Amniotic epithelial cell (primary cell): ENCODE measurements around the gene ARL10.

ENCODE experiments used
- DNase-seq: peaks from one replicate; pipeline ENCODE4 v3.0.0-alpha.2; 2010; ENCODE audit warnings: low read depth

ARL10 gene

DNA sequence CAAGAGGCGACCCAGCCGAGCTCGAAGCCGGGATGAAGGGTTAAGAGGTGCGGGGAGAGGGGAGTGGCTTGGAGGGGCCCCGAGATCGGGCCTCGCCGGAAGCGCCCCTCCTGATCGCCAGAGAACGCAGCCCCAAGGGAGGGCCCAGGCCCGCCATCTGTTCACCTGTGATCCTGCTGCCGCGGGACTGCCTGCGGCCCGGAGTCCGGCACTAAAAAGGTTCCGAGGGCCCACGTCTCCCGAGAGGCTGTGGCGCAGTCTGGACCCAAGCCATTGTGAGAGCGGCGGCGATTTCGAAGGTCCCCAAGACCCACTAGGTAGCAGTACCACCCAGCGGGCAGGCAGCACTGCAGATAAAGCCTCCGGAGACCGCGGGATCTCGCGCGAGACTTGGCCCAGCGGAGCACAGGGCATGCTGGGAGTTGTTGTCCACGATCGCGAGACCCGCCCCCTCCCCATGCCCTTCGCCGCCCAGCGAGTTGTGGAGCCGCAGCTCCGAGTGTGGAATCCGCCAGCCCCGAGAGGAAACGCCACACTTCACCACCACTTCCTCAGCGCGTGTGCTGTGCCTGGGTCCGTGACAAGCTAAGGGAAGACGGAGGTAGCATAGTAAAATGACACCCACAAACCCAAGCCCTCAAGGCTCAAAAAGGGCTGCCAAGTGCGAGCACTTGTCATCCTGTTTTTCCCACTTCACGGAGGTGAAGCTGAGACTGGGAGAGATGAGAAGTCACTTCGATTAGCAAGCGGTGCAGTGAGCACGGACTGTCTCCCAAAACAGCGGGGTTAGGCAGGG is 3.7 kb upstream of the ARL10 start, which contains the start of gene KIAA1191:
Gene KIAA1191, minus strand, starts transcription at position 328 of the 796 bp plus-strand sequence. CDS start 2,256 bp downstream, outside the sequence.
- peak; percentile 85 for DNase-seq

GRCh38 chr5:176362233-176362490 is 3.1 kb upstream of the ARL10 start:
- DNase-seq, result no peak

GRCh38 chr5:176364765-176365350 is 429 bp upstream of the ARL10 start:
- DNase-seq, result peak; percentile 8

GRCh38 chr5:176366232-176366894 is 1.1 kb downstream of the ARL10 start:
- no peak for DNase-seq

GRCh38 chr5:176368726-176369125 is 3.4 kb downstream of the ARL10 start:
- no peak for DNase-seq

DNA sequence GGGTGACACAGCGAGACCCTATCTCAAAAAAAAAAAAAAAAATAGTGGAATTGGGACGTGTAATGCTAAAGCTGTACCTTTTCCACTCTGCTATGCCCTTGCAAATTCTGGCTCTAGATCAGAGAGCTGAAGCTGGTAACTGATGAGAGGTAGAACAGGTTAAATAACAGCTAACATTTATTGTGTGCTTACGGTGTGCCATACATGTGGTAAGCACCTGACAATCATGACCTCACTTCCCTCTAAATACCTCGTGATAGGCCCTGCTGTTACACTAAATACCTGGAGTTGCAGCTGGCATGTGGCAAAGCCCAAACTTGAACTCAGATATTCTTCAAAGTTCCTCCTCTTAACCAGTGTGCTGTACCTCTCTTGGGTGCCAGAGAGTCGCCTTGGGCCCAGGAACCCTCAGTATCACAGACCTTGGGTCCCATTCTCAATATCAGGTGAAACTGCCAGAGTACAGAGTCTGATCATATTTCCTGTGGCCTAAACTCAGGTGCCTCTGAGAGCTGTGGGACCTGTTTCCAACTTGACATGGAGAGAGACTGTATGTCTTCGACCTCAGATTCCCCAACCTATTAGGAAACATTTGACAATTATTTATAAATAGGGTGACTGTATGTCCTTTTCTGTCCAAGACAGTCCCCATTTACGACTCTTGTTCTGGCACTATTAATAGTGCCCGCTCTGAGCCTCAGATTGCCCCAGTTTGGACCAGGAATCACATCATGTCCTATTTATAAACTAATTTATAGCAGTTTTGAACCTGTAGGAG is 4.8 kb downstream of the ARL10 start:
- DNase-seq, result no peak

DNA sequence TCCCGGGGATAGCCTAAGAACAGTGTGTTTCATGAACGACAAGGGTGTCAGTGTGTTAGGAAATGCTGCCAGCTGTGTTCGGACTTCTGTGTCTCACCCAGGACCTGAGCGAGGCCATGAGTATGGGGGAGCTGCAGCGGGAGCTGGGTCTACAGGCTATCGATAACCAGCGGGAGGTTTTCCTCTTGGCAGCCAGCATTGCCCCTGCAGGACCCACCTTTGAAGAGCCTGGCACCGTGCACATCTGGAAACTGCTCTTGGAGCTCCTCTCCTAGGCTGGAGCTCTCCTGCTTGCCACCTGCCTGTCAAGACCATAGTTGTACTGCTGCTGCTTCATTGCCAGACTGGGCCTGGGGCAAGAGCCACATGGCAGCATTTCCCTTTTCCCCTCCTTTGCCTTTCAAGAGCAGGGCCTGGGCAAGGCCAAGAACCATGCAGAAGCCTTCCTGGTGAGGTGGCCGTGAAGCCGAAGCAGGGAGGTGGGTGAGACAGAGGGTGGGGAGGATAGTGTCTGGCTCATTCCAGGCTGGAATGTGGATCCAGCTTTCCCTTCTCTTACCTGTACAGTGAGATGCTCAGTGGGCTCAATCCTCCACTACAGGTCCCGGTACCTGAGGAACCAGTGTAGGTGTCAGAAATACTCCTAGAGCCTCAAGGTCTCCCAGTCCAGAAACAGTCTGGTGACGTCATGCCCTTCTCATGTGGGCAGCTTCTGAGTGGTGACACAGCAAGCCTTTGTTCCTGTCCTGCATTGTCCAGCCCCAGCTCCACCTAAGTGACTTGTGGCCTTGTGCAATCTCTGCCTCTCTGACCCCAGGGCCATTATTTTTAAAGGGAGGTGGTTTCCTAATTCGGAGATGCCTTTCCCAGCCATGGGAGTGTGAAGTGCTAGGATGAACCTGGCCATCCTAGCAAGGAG is 6.6 kb downstream of the ARL10 start:
- no peak for DNase-seq

- DNase-seq, result no peak
These were observed 8.0 kb downstream of the ARL10 start for GRCh38 chr5:176373100-176373818.

DNA sequence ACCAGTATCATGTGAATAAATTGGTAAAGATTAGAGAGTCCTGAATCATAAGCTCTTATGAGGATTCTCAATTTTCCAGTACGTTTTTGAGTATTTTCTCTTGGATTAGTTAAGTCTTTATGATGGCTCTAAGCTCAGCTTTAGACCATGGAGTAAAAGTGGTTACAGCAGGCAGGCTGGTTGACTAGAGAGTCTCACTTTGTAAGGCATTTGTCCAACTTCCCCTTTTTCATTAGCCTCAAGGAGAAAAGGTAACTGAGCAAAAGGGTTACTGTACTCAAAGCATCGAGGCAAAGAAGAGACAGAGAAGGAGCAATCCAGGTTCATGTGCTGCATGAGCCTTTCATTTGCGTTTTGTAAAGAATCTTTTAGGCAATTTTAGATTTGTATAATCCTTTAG is 14.6 kb downstream of the ARL10 start:
- no peak for DNase-seq

DNA sequence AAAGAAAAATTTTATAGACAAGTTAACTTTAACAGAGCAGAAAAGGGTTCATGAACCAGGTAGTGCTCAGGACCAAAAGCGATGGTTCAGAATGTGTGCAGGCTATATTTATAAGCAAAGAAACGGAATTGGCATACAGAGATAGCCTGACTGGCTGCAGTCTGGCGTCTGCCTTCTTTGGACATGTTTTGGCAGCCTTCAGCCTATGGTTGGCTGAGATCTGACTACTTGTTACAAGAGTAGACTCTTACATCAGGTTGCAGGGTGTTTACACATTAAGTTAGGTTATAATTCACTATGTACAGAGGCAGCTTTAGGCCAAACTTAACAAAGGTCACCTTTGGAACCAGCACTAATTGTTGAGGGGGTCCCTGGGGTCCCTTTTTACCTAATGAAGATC is 16.1 kb downstream of the ARL10 start:
- DNase-seq, result no peak

DNA sequence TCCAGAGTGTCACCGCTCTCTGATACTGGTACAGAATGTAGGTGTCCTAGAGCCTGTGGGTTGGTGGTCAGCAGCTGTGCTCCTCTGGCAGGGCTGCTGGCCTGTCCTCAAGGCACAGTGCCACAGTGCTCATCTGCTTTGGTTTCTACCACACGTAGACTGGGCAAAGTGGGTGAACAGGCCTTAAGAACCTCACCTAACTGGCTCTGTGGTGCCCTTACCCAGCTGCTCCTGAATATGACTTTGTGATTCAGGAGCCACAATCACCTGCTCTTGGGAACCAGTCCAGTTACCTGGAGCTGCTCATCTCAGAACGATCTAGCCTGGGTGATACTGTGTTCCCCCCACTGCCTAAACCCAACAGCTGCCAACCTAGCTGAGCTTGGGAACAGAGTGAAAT is 16.7 kb downstream of the ARL10 start:
- DNase-seq, result no peak

DNA sequence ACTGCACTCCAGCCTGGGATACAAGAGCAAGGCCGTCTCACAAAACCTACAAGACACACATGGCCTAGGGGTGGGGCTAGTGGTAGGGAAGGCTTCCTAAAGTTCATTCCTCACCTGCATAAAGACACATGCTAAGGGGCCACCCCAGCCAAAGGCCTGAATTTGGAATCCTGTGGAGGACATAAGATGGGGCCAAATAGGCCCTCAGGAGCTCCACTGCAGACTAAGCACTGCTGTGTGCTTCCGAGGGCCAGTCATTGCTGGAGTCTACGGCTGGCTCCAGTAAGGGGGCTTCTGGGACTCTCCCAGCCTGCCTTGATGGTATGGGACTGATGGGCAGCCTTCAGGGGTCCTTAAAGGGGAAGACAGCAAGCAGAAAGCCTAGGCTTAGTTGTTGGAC is 17.4 kb downstream of the ARL10 start:
- no peak for DNase-seq

- no peak for DNase-seq
These were observed 18.1 kb downstream of the ARL10 start for GRCh38 chr5:176383248-176383905.

- no peak for DNase-seq
These were observed 18.7 kb downstream of the ARL10 start for GRCh38 chr5:176383961-176384360.

- DNase-seq, result no peak
These were observed 19.2 kb downstream of the ARL10 start for GRCh38 chr5:176384366-176384930.

DNA sequence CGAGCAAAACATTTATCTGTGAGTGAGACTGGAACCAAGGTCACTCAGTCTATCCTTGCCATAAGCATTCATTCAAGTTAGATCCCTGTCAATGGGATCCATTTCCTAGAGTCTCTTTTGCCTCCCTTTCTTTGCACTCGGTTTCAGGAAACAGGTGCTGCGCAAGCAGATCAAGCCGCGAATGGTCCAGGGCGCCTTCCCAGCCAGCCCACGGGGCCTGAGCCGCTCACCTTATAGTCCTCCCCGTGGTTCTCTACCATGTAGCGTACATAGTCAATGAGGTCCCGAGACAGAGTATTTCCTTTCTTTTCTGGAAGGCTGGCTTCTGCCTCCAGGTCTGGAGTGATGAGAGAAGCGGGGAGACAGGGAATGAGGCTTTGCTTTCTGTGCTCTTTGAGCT is 19.7 kb downstream of the ARL10 start:
- DNase-seq, result no peak

- no peak for DNase-seq
These were observed 21.2 kb downstream of the ARL10 start for GRCh38 chr5:176386491-176386890.

- DNase-seq, result no peak
These were observed 22.2 kb downstream of the ARL10 start for GRCh38 chr5:176387384-176387925.

DNA sequence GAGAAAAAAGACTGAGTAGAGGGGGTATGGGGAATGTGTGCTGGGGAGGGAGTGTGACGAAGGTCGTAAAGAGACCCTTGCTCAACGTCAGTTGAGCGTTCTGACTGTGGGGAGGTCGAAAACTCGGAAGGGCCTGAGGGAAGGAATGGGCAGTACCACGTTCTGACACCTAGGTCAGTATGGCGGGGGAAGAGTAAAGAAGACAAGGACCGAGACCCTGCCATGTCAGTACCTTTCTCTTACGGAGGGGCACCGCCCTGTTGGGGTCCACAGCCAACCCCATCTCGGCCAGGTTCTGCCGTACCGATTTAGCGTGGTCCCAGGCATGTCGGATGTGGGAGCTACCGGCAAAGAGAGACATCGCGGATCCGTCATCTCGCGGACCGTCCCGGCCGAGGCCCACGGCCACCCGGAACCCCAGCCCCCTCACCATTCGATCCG is 22.7 kb downstream of the ARL10 start:
- peak; percentile 20 for DNase-seq
